OCI-LY7 (cell line): Measurements from ENCODE around the gene LYPLA2. TPM values are rescaled to one million over a fixed set of nuclear protein-coding genes. Genes with fewer than 3 reads are reported as not detected.

Source experiments
- BruUV-seq: library from RNA; stranded (reverse); fragments of 400-500 nt; replicated peaks from 2 replicates; lab custom pipeline; 2021; lab: Mats Ljungman, UMichigan
- CTCF ChIA-PET: fragments of 300-600 bp; sonication (Branson Sonifier 250); formaldehyde crosslinking; loops from one replicate; lab custom pipeline; 2022; ENCODE audit warnings: antibody characterized with exemption; ENCODE audit not compliant: unreplicated experiment; lab: Charles Lee
- POLR2A ChIA-PET: fragments of 300-600 bp; sonication (Branson Sonifier 250); formaldehyde crosslinking; loops from one replicate; lab custom pipeline; 2022; ENCODE audit warnings: antibody characterized with exemption; lab: Charles Lee
- DNase-seq: peaks from one replicate; pipeline ENCODE4 v3.0.0-alpha.2; 2015; ENCODE audit warnings: low spot score
- H2AFZ ChIP-seq: fragments of 200-600 bp; sonication (generic), shearing (Covaris generic); 2 replicates; pipeline ENCODE4 v1.6.1; 2014; ENCODE audit warnings: mild to moderate bottlenecking, antibody characterized with exemption, low read length, moderate library complexity
- H3K27ac ChIP-seq: fragments of 200-600 bp; sonication (generic); 2 replicates; pipeline ENCODE4 v1.5.1; 2014; ENCODE audit warnings: mixed run types, low read depth, mild to moderate bottlenecking, moderate library complexity, low read length, inconsistent platforms; ENCODE audit not compliant: poor library complexity, severe bottlenecking
- H3K36me3 ChIP-seq: fragments of 200-600 bp; sonication (generic); 2 replicates; pipeline ENCODE4 v1.6.1; 2014; ENCODE audit warnings: mild to moderate bottlenecking, antibody characterized with exemption, low read length, moderate library complexity, mixed read lengths; ENCODE audit not compliant: insufficient read depth
- H3K4me1 ChIP-seq: fragments of 200-600 bp; sonication (generic); 2 replicates; pipeline ENCODE4 v1.5.1; 2014; ENCODE audit warnings: mild to moderate bottlenecking, low read length; ENCODE audit not compliant: insufficient read depth, poor library complexity, severe bottlenecking
- H3K4me2 ChIP-seq: fragments of 200-600 bp; sonication (generic); 2 replicates; pipeline ENCODE4 v1.6.1; 2014; ENCODE audit warnings: mild to moderate bottlenecking, low read length
- H3K4me3 ChIP-seq: fragments of 200-600 bp; sonication (generic); 2 replicates; pipeline ENCODE4 v1.5.1; 2014; ENCODE audit warnings: mild to moderate bottlenecking, low read depth, low read length; ENCODE audit not compliant: poor library complexity, severe bottlenecking
- H3K79me2 ChIP-seq: fragments of 200-600 bp; sonication (generic); 2 replicates; pipeline ENCODE4 v1.6.1; 2016; ENCODE audit warnings: low read depth, mild to moderate bottlenecking, low read length, moderate library complexity, mixed read lengths; ENCODE audit not compliant: insufficient read depth
- H3K9me2 ChIP-seq: fragments of 200-600 bp; sonication (generic); 2 replicates; pipeline ENCODE4 v1.6.1; 2016; ENCODE audit warnings: mild to moderate bottlenecking, low read length, mixed read lengths; ENCODE audit not compliant: insufficient read depth
- H3K9me3 ChIP-seq: fragments of 200-600 bp; sonication (generic); 2 replicates; pipeline ENCODE4 v1.6.1; 2014; ENCODE audit warnings: mild to moderate bottlenecking, mixed run types, low read length, mixed read lengths
- H4K20me1 ChIP-seq: fragments of 200-600 bp; sonication (generic); 2 replicates; pipeline ENCODE4 v1.6.1; 2014; ENCODE audit warnings: mild to moderate bottlenecking, antibody characterized with exemption, low read length, moderate library complexity, mixed read lengths; ENCODE audit not compliant: insufficient read depth
- EZH2phosphoT487 ChIP-seq: fragments of 200-600 bp; sonication (generic); IDR thresholded peaks from 2 replicates; pipeline ENCODE4 v1.6.1; 2018; ENCODE audit warnings: low read depth, borderline replicate concordance, mild to moderate bottlenecking, mixed run types, antibody characterized with exemption, low read length, moderate library complexity, mixed read lengths
- intact Hi-C: fragments of 100-400 bp; cut with micrococcal nuclease; formaldehyde crosslinking; loops from one replicate; pipeline ENCODE4 v1.10.0; 2022; ENCODE audit not compliant: unreplicated experiment
- total RNA-seq, 2 experiments: library from RNA; depleted of rRNA in 1 of 2; stranded (reverse); fragments of >200 nt in 1 of 2; shearing (Covaris generic) in 1 of 2; gene quantifications; 2 replicates each; pipeline ENCODE4 v1.2.3, GENCODE V29; 2014 to 2022
- TF ChIP-seq, protein P1 (sequence below): fragments of 200-600 bp; sonication (generic); conservative IDR thresholded peaks from 2 replicates; pipeline ENCODE4 v1.5.1; 2014; ENCODE audit warnings: mild to moderate bottlenecking, antibody characterized with exemption, low read length, moderate library complexity, mixed read lengths

The LYPLA2 gene
- total RNA-seq, 2 experiments from 2014 or later = 68.3 to 91.2 TPM

DNA sequence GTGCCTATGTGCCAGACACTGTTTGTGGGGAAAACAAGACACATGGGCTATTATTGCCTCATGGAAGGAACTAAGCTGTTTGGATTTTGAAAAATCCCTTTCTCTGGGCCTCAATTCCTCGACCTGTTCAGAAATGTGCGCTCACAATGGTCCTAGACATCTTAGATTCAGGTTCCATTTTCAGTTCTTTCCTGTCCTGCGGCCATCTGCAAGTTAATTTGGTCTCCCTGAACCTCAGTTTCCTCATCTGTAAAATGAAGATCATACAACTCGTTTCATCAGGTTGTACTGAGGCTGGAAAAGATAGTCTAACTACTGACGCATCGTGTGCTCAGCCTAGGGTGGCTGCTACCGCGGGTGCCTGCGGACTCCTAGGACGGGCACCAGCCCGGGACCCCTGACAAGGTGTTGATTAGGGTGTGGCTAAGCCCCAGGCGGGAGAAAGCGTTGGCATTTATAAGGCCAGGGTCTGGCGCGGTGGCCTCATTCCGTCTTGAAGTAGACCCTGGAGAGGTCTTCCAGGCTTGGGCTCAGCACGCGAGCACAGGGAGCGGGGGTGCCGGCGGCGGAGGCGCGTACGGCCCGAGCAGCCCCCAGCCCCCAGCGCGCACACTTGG, 48.2 kb upstream of the LYPLA2 start:
- intact Hi-C loops = loop anchor here (2.0 to 10.0 kb wide), 2 partner anchors 14 to 248 kb away; no protein-coding TSS in a partner anchor
- Histone ChIP-seq H4K20me1 (peaks cover 13% of the 10 kb centered on the region; the same call in 1 of the 2 replicates), H3K9me2 (no peaks in the 10 kb centered on the region), H3K27ac (peak overlapping the region; percentile 13), H3K9me3 (no peaks in the 10 kb centered on the region), H3K4me1 (peaks cover 22% of the 10 kb centered on the region), H3K4me3 (peak overlapping the region; percentile 91), H3K36me3 (peaks cover 22% of the 10 kb centered on the region), H2AFZ (peak overlapping the region; percentile 92), H3K4me2 (peak overlapping the region; percentile 95), H3K79me2 (peaks cover 40% of the 10 kb centered on the region)
- BruUV-seq = TSS peak; percentile 60
- CTCF ChIA-PET = no interaction called here
- POLR2A ChIA-PET = interaction anchor here (1.0 kb wide), 1 partner anchor 16 kb away, joined by 6 read pairs; no protein-coding TSS in a partner anchor
- no peak for DNase-seq
- TF ChIP-seq, protein P1, sequence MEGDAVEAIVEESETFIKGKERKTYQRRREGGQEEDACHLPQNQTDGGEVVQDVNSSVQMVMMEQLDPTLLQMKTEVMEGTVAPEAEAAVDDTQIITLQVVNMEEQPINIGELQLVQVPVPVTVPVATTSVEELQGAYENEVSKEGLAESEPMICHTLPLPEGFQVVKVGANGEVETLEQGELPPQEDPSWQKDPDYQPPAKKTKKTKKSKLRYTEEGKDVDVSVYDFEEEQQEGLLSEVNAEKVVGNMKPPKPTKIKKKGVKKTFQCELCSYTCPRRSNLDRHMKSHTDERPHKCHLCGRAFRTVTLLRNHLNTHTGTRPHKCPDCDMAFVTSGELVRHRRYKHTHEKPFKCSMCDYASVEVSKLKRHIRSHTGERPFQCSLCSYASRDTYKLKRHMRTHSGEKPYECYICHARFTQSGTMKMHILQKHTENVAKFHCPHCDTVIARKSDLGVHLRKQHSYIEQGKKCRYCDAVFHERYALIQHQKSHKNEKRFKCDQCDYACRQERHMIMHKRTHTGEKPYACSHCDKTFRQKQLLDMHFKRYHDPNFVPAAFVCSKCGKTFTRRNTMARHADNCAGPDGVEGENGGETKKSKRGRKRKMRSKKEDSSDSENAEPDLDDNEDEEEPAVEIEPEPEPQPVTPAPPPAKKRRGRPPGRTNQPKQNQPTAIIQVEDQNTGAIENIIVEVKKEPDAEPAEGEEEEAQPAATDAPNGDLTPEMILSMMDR = no peak
- TF ChIP-seq EZH2phosphoT487 = no peak

DNA sequence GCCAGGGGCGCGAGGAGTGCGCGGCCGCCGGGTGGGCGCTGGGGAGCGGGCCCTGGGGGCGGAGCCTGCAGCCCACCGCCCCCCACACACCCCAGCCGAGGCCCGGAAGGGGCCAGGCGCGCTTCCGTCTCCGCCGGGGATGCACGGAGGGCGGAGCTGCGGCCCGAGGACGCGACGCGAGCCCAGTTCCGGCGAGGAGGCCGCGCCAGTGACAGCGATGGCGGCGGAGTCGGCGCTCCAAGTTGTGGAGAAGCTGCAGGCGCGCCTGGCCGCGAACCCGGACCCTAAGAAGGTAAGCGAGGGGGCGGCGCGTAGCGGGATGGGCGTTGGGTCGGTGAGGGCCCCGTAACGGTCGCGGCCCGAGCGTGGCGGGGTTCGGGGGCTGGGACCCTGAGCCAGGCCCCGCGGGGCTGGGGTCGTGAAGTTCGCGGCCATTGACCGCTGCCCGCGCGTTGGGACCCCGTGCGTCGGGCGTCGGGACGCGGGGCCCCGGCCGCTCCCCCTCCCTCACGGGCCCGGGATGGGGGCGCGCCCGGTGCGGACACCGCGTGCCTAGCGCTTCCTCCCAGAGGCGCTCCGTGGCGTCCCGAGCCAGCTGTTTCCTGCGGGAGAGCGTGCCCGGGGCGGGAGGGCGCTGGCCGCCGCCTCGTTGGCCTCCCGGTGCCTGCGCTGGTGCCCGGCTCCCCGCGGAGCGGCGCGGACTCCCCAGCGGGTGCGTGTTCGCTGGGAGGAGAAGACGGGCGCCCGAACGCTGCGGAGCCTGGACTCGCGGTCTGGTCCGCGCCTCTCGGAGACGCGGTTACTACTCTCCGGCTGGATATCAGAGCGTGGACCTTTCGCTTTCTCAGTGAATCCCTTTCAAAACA, 47.4 kb upstream of the LYPLA2 start, which contains the start of gene ELOA:
ELOA (plus strand) TSS at position 185 of the 866 bp plus-strand sequence; CDS start at position 218, 33 bp downstream.
- Histone ChIP-seq H4K20me1 (peaks cover 13% of the 10 kb centered on the region), H3K4me3 (peak within 1 kb of the TSS; percentile 91), H3K4me2 (peak within 1 kb of the TSS; percentile 95), H3K79me2 (peaks cover 47% of the 10 kb centered on the region), H3K27ac (peak within 1 kb of the TSS; percentile 42), H3K4me1 (peaks cover 29% of the 10 kb centered on the region), H3K36me3 (peaks cover 29% of the 10 kb centered on the region), H3K9me3 (no peaks in the 10 kb centered on the region), H2AFZ (peak within 1 kb of the TSS; percentile 92), H3K9me2 (no peaks in the 10 kb centered on the region)
- TF ChIP-seq, protein P1 = no peak
- no peak for TF ChIP-seq EZH2phosphoT487
- intact Hi-C loops = loop anchor here (2.0 to 10.0 kb wide), 3 partner anchors 15 to 249 kb away; no protein-coding TSS in a partner anchor
- DNase-seq = peak; percentile 84
- CTCF ChIA-PET = no interaction called here
- POLR2A ChIA-PET = interaction anchor here (0.6 to 1.0 kb wide), 4 partner anchors 14 to 245 kb away, joined by 3 to 6 read pairs (median 4); no protein-coding TSS in a partner anchor
- BruUV-seq = no TSS peak
